Endothelial cell of umbilical vein (primary cell): ENCODE results near the gene CTNND2. TPM values are rescaled to one million over a fixed set of nuclear protein-coding genes. Genes with fewer than 3 reads are reported as not detected.

ENCODE experiments used
- BruUV-seq: library from RNA; stranded (reverse); fragments of 400-500 nt; replicated peaks from 2 replicates; lab custom pipeline; 2021; lab: Mats Ljungman, UMichigan
- CTCF ChIA-PET: fragments of 300-600, 350-600 bp; sonication (Branson Sonifier 250); formaldehyde crosslinking; loops from one replicate; lab custom pipeline; 2021; ENCODE audit warnings: antibody characterized with exemption, inconsistent platforms; lab: Charles Lee
- POLR2A ChIA-PET: fragments of 300-600, 350-600 bp; sonication (Branson Sonifier 250); formaldehyde crosslinking; loops from one replicate; lab custom pipeline; 2021; ENCODE audit warnings: antibody characterized with exemption, inconsistent platforms; lab: Charles Lee
- DNase-seq: peaks from one replicate; pipeline ENCODE4 v3.0.0-alpha.2; 2011; ENCODE audit warnings: low read depth, low spot score
- FAIRE-seq: peaks from 2 replicates; lab custom pipeline; 2011; peaks lifted over from hg19 to GRCh38; lab: Jason Lieb, UNC
- H2AFZ ChIP-seq: 2 replicates; pipeline ENCODE4 v1.6.0; 2012; ENCODE audit warnings: low read depth, low read length, control low read depth, inconsistent platforms
- H3K27ac ChIP-seq: 2 replicates; pipeline ENCODE4 v1.5.1; 2011; ENCODE audit warnings: low read depth, mild to moderate bottlenecking, control low read depth, low read length, moderate library complexity; ENCODE audit not compliant: insufficient read depth
- H3K27me3 ChIP-seq, 2 experiments: 2 replicates each; pipeline versions ENCODE4 v1.6.0 to v1.6.1; 2011; ENCODE audit warnings: low read length in 2 of 2, mixed read lengths in 1 of 2; ENCODE audit not compliant: control insufficient read depth in 2 of 2, insufficient read depth in 2 of 2
- H3K36me3 ChIP-seq, 2 experiments: 2 replicates in 1 of 2; 3 replicates in 1 of 2; pipeline ENCODE4 v1.5.1; 2011; ENCODE audit warnings: low read length in 2 of 2, mild to moderate bottlenecking in 1 of 2, moderate library complexity in 1 of 2; ENCODE audit not compliant: control insufficient read depth in 2 of 2, insufficient read depth in 2 of 2; ENCODE audit errors: extremely low read depth in 1 of 2
- H3K4me1 ChIP-seq: 3 replicates; pipeline ENCODE4 v1.5.1; 2011; ENCODE audit warnings: mild to moderate bottlenecking, low read length; ENCODE audit not compliant: control insufficient read depth, insufficient read depth; ENCODE audit errors: extremely low read depth
- H3K4me2 ChIP-seq: 2 replicates; pipeline ENCODE4 v1.6.1; 2011; ENCODE audit warnings: low read length, control low read depth, mixed read lengths; ENCODE audit not compliant: insufficient read depth
- H3K4me3 ChIP-seq, 3 experiments: fragments of 200-600 bp in 1 of 3; sonication (generic), shearing (Covaris generic) in 1 of 3; replicated peaks in 1 of 3; 2 replicates each; pipeline ENCODE4 v1.5.1; 2011 to 2016; ENCODE audit warnings: control low read depth in 3 of 3, low read length in 3 of 3, mild to moderate bottlenecking in 2 of 3, inconsistent platforms in 1 of 3, low read depth in 1 of 3, moderate library complexity in 1 of 3; ENCODE audit not compliant: insufficient read depth in 1 of 3
- H3K79me2 ChIP-seq: 2 replicates; pipeline ENCODE4 v1.6.0; 2012; ENCODE audit warnings: low read length, inconsistent platforms; ENCODE audit not compliant: control insufficient read depth, insufficient read depth
- H3K9ac ChIP-seq: replicated peaks from 2 replicates; pipeline ENCODE3; 2011; ENCODE audit warnings: low read length, control low read depth; ENCODE audit not compliant: insufficient read depth; ENCODE audit errors: extremely low read depth
- H3K9me1 ChIP-seq: replicated peaks from 3 replicates; pipeline ENCODE4 v1.6.0; 2011; ENCODE audit warnings: mild to moderate bottlenecking, low read length; ENCODE audit not compliant: control insufficient read depth, insufficient read depth; ENCODE audit errors: extremely low read depth
- H3K9me3 ChIP-seq: replicated peaks from 2 replicates; pipeline ENCODE4 v1.5.1; 2012; ENCODE audit warnings: low read length, inconsistent platforms; ENCODE audit not compliant: control insufficient read depth, insufficient read depth
- H4K20me1 ChIP-seq: replicated peaks from 2 replicates; pipeline ENCODE3; 2011; ENCODE audit warnings: mild to moderate bottlenecking, low read length; ENCODE audit not compliant: control insufficient read depth, insufficient read depth; ENCODE audit errors: extremely low read depth
- EZH2 ChIP-seq: IDR thresholded peaks from 2 replicates; pipeline ENCODE4 v1.6.1; 2012; ENCODE audit warnings: borderline replicate concordance, low read depth, mild to moderate bottlenecking, moderate library complexity, low read length, inconsistent platforms; ENCODE audit not compliant: severe bottlenecking
- FOS ChIP-seq: IDR thresholded peaks from 2 replicates; pipeline ENCODE4 v1.6.1; 2011; ENCODE audit warnings: mild to moderate bottlenecking, low read length, moderate library complexity, borderline replicate concordance; ENCODE audit not compliant: insufficient read depth
- GATA2 ChIP-seq: IDR thresholded peaks from 2 replicates; pipeline ENCODE4 v1.7.0; 2011; ENCODE audit warnings: low read depth, mild to moderate bottlenecking, moderate library complexity, mixed read lengths, low read length; ENCODE audit not compliant: insufficient read length, insufficient read depth
- JUN ChIP-seq: IDR thresholded peaks from 2 replicates; pipeline ENCODE4 v1.6.1; 2011; ENCODE audit warnings: borderline replicate concordance, low read depth; ENCODE audit not compliant: insufficient read length, insufficient read depth
- MYC ChIP-seq: IDR thresholded peaks from one replicate; pipeline ENCODE4 v1.6.1; 2011; ENCODE audit warnings: mild to moderate bottlenecking, low read depth, low read length
- POLR2A ChIP-seq: IDR thresholded peaks from 2 replicates; pipeline ENCODE4 v1.6.1; 2012; ENCODE audit warnings: low read depth, mild to moderate bottlenecking, control low read depth, low read length
- POLR2AphosphoS5 ChIP-seq: IDR thresholded peaks from 2 replicates; pipeline ENCODE4 v1.6.1; 2012; ENCODE audit warnings: low read depth, mild to moderate bottlenecking, control low read depth, low read length, moderate library complexity; ENCODE audit not compliant: insufficient read depth
- dilution Hi-C: fragments of 300-500 bp; cut with MboI; formaldehyde crosslinking; loops from one replicate; pipeline ENCODE4 v1.15.0; 2019; ENCODE audit warnings: low sequenced_read_pairs; ENCODE audit not compliant: extremely low pct_ligation_motif_present
- intact Hi-C: fragments of 100-400 bp; cut with micrococcal nuclease; formaldehyde crosslinking; loops from one replicate; pipeline ENCODE4 v1.10.0; 2022
- polyA plus RNA-seq, 4 experiments: library from polyadenylated mRNA; depleted of rRNA in 3 of 4; stranded (reverse) in 3 of 4; unstranded in 1 of 4; fragments of >200 nt; gene quantifications; 2 replicates each; pipeline versions ENCODE4 v1.2.1 to v1.2.3, GENCODE V29; 2011 to 2012; ENCODE audit warnings: missing spikeins in 1 of 4
- total RNA-seq: library from RNA; stranded (reverse); gene quantifications from 2 replicates; pipeline ENCODE4 v1.2.3, GENCODE V29; 2021
- TF ChIP-seq, protein P1 (sequence below): IDR thresholded peaks from 2 replicates; pipeline ENCODE4 v1.6.1; 2011; ENCODE audit not compliant: insufficient read depth, insufficient read length
- TF ChIP-seq, protein P2 (sequence below), 2 donors: IDR thresholded peaks; 1 replicate in 1 of 2; 2 replicates in 1 of 2; pipeline ENCODE4 v1.5.1; 2011; ENCODE audit warnings: low read length in 2 of 2, mild to moderate bottlenecking in 2 of 2, moderate library complexity in 2 of 2, control low read depth in 1 of 2, inconsistent platforms in 1 of 2, low read depth in 1 of 2; ENCODE audit not compliant: insufficient read depth in 1 of 2; ENCODE audit errors: extremely low read depth in 1 of 2

The CTNND2 gene
- total and polyA plus RNA-seq, 2 donors (not counting 3 experiments of a cell fraction or from before 2014, with no cell fraction given), result not detected

DNA sequence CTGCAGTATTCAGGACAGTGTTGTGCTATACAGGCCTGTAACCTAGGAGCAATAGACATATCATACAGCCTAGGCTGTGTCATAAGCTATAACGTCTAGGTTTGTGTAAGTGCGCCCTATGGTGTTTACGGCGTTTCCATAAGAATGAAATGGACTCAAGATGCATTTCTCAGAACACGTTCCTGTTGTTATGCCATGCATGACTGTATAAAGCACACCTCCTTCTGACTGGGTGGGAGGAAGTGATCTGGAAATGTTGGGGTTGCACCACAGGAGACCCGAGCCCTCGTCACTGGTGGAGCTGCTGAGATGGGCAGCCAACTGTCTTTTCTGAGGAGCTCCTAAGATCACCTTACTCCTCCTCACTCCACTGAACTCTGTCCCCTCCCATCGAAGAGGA lies 751.9 kb downstream of the CTNND2 start:
- H3K9ac ChIP-seq, result no peak overlapping the region
- ChIA-PET POLR2A (no interaction called here), CTCF (no interaction called here)
- no peak for DNase-seq
- BruUV-seq, result no TSS peak
- H3K9me1 ChIP-seq, result no peaks in the 10 kb centered on the region
- dilution Hi-C loops (no loop called here), intact Hi-C loops (no loop called here)
- H3K4me3 ChIP-seq, result no peak overlapping the region
- no peaks in the 10 kb centered on the region for H3K4me1 ChIP-seq
- no peaks in the 10 kb centered on the region for H3K36me3 ChIP-seq
- FAIRE-seq, result no peak
- H3K27me3 ChIP-seq, result no peaks in the 10 kb centered on the region
- no peaks in the 10 kb centered on the region for H4K20me1 ChIP-seq
- no peak overlapping the region for H2AFZ ChIP-seq
- TF ChIP-seq, protein P1, sequence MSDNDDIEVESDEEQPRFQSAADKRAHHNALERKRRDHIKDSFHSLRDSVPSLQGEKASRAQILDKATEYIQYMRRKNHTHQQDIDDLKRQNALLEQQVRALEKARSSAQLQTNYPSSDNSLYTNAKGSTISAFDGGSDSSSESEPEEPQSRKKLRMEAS, result no peak
- TF ChIP-seq FOS (no peak), GATA2 (no peak), POLR2AphosphoS5 (no peak), POLR2A (no peak), MYC (no peak), EZH2 (no peak), JUN (no peak)
- TF ChIP-seq, protein P2, sequence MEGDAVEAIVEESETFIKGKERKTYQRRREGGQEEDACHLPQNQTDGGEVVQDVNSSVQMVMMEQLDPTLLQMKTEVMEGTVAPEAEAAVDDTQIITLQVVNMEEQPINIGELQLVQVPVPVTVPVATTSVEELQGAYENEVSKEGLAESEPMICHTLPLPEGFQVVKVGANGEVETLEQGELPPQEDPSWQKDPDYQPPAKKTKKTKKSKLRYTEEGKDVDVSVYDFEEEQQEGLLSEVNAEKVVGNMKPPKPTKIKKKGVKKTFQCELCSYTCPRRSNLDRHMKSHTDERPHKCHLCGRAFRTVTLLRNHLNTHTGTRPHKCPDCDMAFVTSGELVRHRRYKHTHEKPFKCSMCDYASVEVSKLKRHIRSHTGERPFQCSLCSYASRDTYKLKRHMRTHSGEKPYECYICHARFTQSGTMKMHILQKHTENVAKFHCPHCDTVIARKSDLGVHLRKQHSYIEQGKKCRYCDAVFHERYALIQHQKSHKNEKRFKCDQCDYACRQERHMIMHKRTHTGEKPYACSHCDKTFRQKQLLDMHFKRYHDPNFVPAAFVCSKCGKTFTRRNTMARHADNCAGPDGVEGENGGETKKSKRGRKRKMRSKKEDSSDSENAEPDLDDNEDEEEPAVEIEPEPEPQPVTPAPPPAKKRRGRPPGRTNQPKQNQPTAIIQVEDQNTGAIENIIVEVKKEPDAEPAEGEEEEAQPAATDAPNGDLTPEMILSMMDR (IDR thresholded peaks at IDR 0.05; ENCODE audit: extremely low read depth in 1 of 2, insufficient read depth in 1 of 2, low read depth in 1 of 2, low read length in 2 of 2), result no peak
- no peak overlapping the region for H3K27ac ChIP-seq
- no peaks in the 10 kb centered on the region for H3K79me2 ChIP-seq
- no peak overlapping the region for H3K4me2 ChIP-seq
- H3K9me3 ChIP-seq, result no peaks in the 10 kb centered on the region
